ENCODE measurements around the gene FOXN4. TPM values are rescaled to one million over a fixed set of nuclear protein-coding genes. Genes with fewer than 3 reads are reported as not detected.

Gene FOXN4
- total and polyA plus RNA-seq, 9 of the 15 experiments (the other 6 are each of a cell fraction or from before 2014, with no cell fraction given), result not detected

DNA sequence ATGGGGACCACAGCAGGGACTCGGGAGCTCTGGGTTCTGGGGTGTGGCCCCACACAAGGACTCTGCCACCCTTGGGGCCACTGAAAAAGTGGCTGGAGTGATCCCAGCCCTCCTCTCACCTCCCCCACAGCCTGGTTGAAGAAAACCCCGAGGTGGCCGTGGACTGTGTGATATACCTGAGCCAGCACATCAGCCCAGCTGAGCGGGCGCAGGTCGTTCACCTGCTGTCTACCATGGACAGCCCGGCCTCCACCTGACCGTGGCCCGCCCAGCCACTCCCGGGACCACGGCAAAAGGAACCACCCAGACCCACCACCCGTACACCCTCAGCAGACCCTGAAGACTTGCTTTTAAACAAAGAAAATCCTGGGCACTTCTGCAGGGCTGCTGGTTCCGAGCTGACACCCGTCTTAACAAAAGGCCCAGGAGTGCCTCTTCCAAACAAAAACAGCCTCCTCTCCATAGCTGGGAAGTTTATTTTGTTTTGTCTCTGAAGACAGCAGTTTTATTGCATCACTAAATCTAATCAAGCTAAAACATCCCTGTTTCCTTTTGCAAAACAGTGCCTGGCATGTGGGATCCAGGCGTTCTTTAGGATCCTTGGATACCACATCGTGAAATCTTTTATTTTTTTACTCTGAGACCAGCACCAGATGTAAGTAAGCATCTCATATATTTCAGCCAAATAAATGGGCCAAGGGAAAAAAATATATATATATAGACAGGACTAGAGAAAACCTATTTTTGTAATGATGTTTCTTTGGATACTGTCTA is 42.8 kb downstream of the FOXN4 start (continued):
- TF ChIP-seq, protein P1, sequence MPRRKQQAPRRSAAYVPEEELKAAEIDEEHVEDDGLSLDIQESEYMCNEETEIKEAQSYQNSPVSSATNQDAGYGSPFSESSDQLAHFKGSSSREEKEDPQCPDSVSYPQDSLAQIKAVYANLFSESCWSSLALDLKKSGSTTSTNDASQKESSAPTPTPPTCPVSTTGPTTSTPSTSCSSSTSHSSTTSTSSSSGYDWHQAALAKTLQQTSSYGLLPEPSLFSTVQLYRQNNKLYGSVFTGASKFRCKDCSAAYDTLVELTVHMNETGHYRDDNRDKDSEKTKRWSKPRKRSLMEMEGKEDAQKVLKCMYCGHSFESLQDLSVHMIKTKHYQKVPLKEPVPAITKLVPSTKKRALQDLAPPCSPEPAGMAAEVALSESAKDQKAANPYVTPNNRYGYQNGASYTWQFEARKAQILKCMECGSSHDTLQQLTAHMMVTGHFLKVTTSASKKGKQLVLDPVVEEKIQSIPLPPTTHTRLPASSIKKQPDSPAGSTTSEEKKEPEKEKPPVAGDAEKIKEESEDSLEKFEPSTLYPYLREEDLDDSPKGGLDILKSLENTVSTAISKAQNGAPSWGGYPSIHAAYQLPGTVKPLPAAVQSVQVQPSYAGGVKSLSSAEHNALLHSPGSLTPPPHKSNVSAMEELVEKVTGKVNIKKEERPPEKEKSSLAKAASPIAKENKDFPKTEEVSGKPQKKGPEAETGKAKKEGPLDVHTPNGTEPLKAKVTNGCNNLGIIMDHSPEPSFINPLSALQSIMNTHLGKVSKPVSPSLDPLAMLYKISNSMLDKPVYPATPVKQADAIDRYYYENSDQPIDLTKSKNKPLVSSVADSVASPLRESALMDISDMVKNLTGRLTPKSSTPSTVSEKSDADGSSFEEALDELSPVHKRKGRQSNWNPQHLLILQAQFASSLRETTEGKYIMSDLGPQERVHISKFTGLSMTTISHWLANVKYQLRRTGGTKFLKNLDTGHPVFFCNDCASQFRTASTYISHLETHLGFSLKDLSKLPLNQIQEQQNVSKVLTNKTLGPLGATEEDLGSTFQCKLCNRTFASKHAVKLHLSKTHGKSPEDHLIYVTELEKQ (CRISPR knock-in tag; IDR thresholded peaks at IDR 0.05), result no peak
- no peak for TF ChIP-seq MIER1 (IDR thresholded peaks at IDR 0.05; ENCODE audit: low read depth)
- no peak for TF ChIP-seq SRSF1 (IDR thresholded peaks at IDR 0.05; ENCODE audit: low read depth, low read length)
- no peak for TF ChIP-seq MYNN (IDR thresholded peaks at IDR 0.05)
- no peak for TF ChIP-seq MYNN (CRISPR knock-in tag; IDR thresholded peaks at IDR 0.05)
- TF ChIP-seq CHD2 (IDR thresholded peaks at IDR 0.05; ENCODE audit: low read depth, low read length), result no peak
- TF ChIP-seq YY1 (IDR thresholded peaks at IDR 0.05; ENCODE audit: borderline replicate concordance in 1 of 3, control insufficient read depth in 1 of 3, extremely low read depth in 1 of 3, insufficient read depth in 3 of 3, insufficient read length in 1 of 3, insufficient replicate concordance in 2 of 3, low read depth in 1 of 3, low read length in 2 of 3), result no peak
- TF ChIP-seq ZNF444 (CRISPR knock-in tag; IDR thresholded peaks at IDR 0.05), result no peak
- TF ChIP-seq, protein P2, sequence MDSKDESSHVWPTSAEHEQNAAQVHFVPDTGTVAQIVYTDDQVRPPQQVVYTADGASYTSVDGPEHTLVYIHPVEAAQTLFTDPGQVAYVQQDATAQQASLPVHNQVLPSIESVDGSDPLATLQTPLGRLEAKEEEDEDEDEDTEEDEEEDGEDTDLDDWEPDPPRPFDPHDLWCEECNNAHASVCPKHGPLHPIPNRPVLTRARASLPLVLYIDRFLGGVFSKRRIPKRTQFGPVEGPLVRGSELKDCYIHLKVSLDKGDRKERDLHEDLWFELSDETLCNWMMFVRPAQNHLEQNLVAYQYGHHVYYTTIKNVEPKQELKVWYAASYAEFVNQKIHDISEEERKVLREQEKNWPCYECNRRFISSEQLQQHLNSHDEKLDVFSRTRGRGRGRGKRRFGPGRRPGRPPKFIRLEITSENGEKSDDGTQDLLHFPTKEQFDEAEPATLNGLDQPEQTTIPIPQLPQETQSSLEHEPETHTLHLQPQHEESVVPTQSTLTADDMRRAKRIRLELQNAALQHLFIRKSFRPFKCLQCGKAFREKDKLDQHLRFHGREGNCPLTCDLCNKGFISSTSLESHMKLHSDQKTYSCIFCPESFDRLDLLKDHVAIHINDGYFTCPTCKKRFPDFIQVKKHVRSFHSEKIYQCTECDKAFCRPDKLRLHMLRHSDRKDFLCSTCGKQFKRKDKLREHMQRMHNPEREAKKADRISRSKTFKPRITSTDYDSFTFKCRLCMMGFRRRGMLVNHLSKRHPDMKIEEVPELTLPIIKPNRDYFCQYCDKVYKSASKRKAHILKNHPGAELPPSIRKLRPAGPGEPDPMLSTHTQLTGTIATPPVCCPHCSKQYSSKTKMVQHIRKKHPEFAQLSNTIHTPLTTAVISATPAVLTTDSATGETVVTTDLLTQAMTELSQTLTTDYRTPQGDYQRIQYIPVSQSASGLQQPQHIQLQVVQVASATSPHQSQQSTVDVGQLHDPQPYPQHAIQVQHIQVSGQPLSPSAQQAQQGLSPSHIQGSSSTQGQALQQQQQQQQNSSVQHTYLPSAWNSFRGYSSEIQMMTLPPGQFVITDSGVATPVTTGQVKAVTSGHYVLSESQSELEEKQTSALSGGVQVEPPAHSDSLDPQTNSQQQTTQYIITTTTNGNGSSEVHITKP (IDR thresholded peaks at IDR 0.05; ENCODE audit: partially characterized antibody), result no peak
- TF ChIP-seq PML (IDR thresholded peaks at IDR 0.05; ENCODE audit: low read length), result no peak
- TF ChIP-seq, protein P3, sequence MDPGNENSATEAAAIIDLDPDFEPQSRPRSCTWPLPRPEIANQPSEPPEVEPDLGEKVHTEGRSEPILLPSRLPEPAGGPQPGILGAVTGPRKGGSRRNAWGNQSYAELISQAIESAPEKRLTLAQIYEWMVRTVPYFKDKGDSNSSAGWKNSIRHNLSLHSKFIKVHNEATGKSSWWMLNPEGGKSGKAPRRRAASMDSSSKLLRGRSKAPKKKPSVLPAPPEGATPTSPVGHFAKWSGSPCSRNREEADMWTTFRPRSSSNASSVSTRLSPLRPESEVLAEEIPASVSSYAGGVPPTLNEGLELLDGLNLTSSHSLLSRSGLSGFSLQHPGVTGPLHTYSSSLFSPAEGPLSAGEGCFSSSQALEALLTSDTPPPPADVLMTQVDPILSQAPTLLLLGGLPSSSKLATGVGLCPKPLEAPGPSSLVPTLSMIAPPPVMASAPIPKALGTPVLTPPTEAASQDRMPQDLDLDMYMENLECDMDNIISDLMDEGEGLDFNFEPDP (CRISPR knock-in tag; IDR thresholded peaks at IDR 0.05), result no peak
